GM18502 (cell line): Measurements from ENCODE around the gene B3GLCT.
"Not testable (repeated sequence)": the region's sequence is repeated elsewhere in the genome, so short reads cannot be mapped to it uniquely, and the experiment has no call there.

Experiments
- ATAC-seq: cut with Tn5 transposase; IDR thresholded peaks from one replicate; pipeline ENCODE4 v1.9.1; 2021; ENCODE audit warnings: mild to moderate bottlenecking; ENCODE audit not compliant: unreplicated experiment, poor library complexity

B3GLCT gene

DNA sequence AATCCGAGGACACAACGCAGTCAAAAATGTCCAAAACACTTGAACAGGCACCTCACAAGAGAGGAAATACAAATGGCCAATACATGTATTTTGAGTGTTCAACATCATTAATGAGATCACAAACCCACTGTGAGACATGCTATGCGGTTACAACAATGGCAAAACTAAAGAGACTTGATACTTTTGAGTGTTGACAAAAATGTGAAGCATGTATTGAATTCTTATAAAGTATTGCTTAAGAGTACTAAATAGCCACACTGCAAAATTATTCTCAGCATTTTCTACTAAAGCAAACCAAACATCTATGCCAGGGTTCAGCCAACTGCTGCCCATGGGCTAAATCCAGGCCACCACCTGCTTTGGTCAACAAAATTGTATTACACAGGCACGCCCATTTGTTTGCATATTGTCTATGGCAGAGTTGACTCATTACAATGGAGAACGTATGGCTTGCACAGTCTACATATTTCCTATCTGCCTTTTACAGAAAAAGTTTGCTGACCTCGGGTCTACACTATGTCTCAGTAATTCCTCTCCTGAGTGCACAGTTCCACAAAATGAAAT lies 135.3 kb downstream of the B3GLCT start:
- ATAC-seq, result no peak

GRCh38 chr13:31339616-31340015 lies 139.8 kb downstream of the B3GLCT start:
- ATAC-seq, result not testable (repeated sequence)

DNA sequence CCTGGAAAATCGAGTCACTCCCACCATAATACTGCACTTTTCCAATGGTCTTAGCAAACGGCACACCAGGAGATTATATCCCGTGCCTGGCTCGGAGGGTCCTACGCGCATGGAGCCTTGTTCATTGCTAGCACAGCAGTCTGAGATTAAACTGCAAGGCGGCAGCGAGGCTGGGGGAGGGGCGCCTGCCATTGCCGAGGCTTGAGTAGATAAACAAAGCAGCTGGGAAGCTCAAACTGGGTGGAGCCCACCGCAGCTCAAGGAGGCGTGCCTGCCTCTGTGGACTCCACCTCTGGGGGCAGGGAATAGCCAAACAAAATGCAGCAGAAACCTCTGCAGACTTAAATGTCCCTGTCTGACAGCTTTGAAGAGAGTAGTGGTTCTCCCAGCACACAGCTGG lies 141.1 kb downstream of the B3GLCT start:
- not testable (repeated sequence) for ATAC-seq

GRCh38 chr13:31346891-31347290 lies 147.1 kb downstream of the B3GLCT start:
- ATAC-seq, result no peak

DNA sequence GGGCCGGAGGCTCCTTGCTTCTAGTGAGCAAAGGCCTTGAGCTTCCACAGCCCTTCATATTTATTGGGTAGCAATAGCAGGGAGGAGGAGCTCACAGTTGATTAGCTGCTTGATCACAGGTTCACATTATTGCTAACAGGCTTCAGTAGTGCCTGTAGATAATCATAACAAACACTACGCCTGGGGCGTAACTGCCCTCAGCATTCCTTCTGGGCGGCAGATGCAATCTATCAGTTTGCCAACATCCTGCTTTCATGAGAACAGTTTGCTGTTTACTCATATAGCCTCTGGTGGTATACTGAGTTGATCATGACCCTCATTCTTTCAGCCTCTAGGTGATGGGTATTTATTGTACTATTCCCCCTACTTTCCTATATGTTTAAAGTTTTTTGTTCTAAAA lies 149.4 kb downstream of the B3GLCT start:
- no peak for ATAC-seq

GRCh38 chr13:31350560-31350959 lies 150.8 kb downstream of the B3GLCT start:
- ATAC-seq, result no peak

- ATAC-seq, result no peak
Measured at GRCh38 chr13:31351376-31351775, 151.6 kb downstream of the B3GLCT start.

DNA sequence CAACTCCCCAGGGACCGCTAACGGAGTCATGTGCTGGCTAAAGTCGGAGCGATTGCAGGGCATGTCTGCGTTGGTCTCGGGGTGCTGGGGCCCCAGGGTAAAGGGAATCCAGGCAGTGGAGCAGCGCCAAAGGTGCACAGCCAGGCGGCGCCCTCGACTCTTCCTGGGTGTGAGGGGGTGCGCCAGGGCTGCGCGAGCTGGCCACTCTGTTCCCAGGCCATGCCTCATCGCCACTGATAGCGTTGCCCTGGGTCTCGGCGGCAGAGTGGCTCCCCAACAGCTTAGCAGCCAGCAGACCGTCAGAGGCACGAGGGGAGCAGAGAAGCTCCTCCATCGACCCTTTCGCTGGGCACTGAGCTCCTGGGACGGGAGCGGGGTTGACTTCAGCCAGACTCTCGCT lies 152.7 kb downstream of the B3GLCT start:
- no peak for ATAC-seq

- no peak for ATAC-seq
Measured at GRCh38 chr13:31355001-31355400, 155.2 kb downstream of the B3GLCT start.

GRCh38 chr13:31356991-31357390 lies 157.2 kb downstream of the B3GLCT start:
- no peak for ATAC-seq

DNA sequence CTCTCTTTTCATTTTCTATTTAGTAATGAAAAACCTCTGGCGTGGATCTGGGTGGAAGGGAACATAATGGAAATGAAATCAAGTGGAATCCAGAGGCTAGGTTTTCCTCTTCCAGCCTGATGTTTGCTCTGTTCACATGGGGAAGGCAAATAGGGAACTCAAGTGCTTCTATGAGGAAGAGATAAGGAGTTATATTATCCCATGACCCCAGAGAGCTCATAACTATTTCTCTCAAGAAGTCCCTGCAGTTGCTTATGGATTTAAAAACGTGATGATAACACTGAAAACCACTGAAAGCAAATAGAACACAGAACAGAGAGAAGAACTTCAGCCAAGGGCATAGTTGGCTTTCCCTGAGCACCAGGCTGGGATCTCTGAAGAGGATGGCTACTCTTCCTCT lies 157.8 kb downstream of the B3GLCT start:
- ATAC-seq, result no peak

GRCh38 chr13:31361673-31362072 lies 161.9 kb downstream of the B3GLCT start:
- ATAC-seq, result no peak

DNA sequence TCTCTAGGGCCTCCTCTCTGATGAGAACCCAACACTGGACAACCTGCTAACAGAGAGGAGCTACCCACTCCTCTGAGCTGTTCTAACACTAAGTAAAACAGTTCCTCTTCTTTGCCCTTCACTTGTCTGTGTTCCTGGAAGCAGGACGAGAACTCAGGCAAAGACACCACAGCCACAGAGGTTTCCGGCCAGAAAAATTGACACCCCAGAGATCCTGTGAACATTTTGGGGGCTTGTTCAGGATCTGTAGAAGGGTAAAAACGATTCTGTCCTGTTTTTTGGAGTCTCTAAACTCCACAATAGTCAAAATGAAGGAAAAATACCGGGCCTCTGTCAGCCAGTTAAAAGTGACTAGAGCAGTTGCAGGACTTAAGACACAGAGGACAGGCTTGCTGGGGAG lies 165.9 kb downstream of the B3GLCT start:
- ATAC-seq, result no peak

GRCh38 chr13:31367410-31367809 lies 167.6 kb downstream of the B3GLCT start:
- ATAC-seq, result no peak

GRCh38 chr13:31369213-31369612 lies 169.4 kb downstream of the B3GLCT start:
- ATAC-seq, result no peak

DNA sequence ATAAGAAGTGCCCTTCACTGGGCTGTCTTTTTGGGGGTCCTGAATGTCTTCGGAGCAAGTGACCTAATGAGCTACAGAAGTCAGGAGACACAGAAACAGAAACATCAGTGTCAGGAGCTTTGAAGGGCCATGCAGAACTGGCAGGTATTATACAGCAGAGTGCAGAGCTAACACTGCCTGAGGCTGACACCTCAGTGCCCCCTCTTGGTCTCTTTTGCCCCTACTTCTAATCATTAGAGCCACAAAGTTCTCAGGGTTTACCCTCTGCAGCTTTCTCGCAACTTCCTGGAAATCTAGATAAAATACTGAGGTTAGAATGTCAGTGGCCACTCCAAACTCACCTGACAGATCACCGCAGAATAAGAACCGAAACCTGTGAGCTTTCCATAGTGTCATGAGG lies 172.7 kb downstream of the B3GLCT start:
- no peak for ATAC-seq

DNA sequence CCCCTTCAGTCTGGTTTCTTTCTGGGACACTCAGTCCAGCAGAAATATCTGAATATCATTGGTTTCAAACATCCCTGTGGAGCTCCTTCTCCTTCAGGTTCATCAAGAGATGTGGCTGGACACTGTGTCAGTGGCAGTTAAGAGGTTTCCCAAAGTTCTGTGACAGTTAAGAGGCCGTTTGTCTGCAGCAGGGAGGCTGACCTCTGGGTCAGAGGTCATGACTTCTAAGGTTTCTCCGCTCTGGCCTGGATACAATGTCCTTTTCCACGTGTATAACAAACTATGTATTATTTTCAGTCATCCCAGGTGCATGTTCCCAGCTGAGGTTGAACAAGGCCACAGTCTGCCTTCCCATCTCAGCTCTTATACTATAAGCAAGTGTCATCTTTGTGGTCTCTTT lies 174.9 kb downstream of the B3GLCT start:
- ATAC-seq, result no peak

DNA sequence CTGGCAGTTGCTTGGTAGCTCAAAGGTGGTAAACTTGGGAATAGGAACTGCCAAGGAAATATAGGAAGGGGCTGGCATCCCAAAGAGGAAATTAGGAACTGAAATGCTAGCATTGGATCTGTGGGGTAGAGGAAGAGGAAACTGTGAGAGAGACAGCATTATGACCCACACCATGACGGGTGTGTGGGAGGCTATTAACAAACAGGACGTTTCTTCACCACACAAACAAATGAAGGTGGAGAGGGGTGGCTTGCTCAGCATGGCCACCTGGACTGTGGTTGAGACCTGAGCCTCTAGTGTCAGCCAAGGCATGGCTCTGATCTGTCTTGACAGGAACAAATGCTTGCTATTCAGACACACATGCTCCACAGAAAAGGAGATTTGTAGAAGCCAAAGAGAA lies 178.2 kb downstream of the B3GLCT start:
- ATAC-seq, result no peak

GRCh38 chr13:31380715-31381114 lies 180.9 kb downstream of the B3GLCT start:
- no peak for ATAC-seq
